ENCODE data around the gene CAMK1G. TPM values are rescaled to one million over a fixed set of nuclear protein-coding genes. Genes with fewer than 3 reads are reported as not detected.

The CAMK1G gene
- polyA plus RNA-seq, 1 of the 3 experiments (the other 2 are of a cell fraction), result 15.1 TPM

DNA sequence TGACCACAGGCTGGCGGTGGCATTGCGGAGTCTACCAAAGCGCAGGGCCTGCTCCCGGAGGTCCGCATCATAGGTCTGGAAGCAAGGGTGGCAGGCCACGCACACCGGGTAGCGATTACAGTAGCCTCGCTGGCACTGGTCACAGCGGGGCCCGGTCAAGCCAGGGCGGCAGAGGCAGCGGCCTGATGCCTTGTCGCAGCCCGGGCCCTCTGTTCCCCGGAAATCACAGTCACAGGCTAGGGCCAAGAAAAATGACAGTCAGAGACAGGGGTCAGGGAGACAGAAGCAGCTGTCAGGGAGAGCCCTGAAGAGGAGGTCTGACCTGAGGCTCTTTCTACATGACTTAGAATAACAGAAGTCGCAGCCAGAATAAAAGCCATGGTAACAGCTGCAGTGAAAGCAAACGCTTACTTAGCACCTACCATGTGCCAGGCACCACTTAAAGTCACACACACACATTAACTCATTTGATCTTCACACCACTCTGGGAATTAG is 42.3 kb downstream of the CAMK1G start:
- WGBS (ENCODE audit: low lambda C conversion rate), result 86% methylated on average over 5 of the region's 18 CpGs

DNA sequence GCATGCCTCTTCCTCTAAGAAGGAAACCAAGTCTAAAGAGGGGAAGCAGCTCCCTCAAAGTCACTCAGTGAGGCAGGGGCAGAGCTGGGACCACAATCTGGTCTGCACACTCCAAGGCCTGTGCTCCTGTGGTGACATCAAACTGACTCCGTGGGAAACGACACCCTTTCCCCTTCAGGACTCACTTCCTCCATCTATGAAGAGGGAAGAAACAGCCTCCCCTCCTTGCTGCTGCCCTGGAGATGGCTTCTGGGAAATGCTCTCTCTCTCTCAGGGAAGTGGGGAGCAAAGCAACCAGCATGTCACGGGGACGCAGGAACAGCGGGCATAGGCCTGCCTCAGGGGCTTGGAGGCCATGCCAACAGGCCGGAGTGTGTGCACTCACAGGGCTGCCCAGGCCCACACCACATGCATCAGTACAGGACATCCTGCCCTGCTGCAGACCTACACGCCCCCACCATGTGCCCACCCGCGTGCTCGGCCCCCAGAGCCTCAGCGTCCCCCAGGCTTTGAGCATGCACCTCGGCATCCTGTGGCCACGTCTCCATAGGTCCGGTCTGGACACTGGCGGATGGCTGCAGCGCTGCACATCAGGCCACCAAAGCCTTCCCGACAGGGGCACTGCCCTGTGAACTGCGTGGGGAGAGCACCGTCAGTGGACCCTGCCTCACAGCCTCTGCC is 43.0 kb downstream of the CAMK1G start:
- no peak overlapping the region for H3K4me2 ChIP-seq
- no peak for DNase-seq
- H3K9ac ChIP-seq, result no peak overlapping the region
- H4K20me1 ChIP-seq (ENCODE audit: insufficient read depth), result no peaks in the 10 kb centered on the region
- H3F3A ChIP-seq (replicated peaks; ENCODE audit: insufficient read depth), result no peaks in the 10 kb centered on the region
- no peaks in the 10 kb centered on the region for H3K27me3 ChIP-seq (ENCODE audit: insufficient read depth)
- no peak overlapping the region for H2AFZ ChIP-seq (ENCODE audit: low read depth)
- no peak overlapping the region for H3K4me3 ChIP-seq (ENCODE audit: low read depth in 2 of 2, low read length in 1 of 2)
- H3K4me1 ChIP-seq (ENCODE audit: control insufficient read depth in 1 of 2, insufficient read depth in 2 of 2, low read depth in 1 of 2, low read length in 1 of 2), result peaks cover 13 to 18% of the 10 kb centered on the region in 2 experiments; a peak in 3 of 4 replicates
- no peaks in the 10 kb centered on the region for H3K9me3 ChIP-seq
- no CpG with 5 or more reads among the region's 19 CpGs for WGBS (ENCODE audit: low lambda C conversion rate)
- ChIA-PET POLR2A (no interaction called here), CTCF (interaction anchor here (1.0 to 7.2 kb wide), 14 partner anchors 8 to 61 kb away, joined by 8 to 89 read pairs (median 15); partner anchors contain the start of gene CAMK1G)
- H3K36me3 ChIP-seq (replicated peaks in 1 of 2; ENCODE audit: control insufficient read depth in 1 of 2, insufficient read depth in 2 of 2, low read length in 1 of 2), result no peaks in the 10 kb centered on the region
- no peak overlapping the region for H3K27ac ChIP-seq (ENCODE audit: low read depth in 2 of 2, low read length in 1 of 2)
- no peaks in the 10 kb centered on the region for H3K79me2 ChIP-seq (ENCODE audit: insufficient read depth)
- no peaks in the 10 kb centered on the region for H3K9me2 ChIP-seq
- TF ChIP-seq, protein P1, sequence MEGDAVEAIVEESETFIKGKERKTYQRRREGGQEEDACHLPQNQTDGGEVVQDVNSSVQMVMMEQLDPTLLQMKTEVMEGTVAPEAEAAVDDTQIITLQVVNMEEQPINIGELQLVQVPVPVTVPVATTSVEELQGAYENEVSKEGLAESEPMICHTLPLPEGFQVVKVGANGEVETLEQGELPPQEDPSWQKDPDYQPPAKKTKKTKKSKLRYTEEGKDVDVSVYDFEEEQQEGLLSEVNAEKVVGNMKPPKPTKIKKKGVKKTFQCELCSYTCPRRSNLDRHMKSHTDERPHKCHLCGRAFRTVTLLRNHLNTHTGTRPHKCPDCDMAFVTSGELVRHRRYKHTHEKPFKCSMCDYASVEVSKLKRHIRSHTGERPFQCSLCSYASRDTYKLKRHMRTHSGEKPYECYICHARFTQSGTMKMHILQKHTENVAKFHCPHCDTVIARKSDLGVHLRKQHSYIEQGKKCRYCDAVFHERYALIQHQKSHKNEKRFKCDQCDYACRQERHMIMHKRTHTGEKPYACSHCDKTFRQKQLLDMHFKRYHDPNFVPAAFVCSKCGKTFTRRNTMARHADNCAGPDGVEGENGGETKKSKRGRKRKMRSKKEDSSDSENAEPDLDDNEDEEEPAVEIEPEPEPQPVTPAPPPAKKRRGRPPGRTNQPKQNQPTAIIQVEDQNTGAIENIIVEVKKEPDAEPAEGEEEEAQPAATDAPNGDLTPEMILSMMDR (IDR thresholded peaks at IDR 0.05), result no peak
- TF ChIP-seq, protein P2, sequence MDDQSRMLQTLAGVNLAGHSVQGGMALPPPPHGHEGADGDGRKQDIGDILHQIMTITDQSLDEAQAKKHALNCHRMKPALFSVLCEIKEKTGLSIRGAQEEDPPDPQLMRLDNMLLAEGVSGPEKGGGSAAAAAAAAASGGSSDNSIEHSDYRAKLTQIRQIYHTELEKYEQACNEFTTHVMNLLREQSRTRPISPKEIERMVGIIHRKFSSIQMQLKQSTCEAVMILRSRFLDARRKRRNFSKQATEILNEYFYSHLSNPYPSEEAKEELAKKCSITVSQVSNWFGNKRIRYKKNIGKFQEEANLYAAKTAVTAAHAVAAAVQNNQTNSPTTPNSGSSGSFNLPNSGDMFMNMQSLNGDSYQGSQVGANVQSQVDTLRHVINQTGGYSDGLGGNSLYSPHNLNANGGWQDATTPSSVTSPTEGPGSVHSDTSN (IDR thresholded peaks at IDR 0.05), result no peak
- TF ChIP-seq, protein P3, sequence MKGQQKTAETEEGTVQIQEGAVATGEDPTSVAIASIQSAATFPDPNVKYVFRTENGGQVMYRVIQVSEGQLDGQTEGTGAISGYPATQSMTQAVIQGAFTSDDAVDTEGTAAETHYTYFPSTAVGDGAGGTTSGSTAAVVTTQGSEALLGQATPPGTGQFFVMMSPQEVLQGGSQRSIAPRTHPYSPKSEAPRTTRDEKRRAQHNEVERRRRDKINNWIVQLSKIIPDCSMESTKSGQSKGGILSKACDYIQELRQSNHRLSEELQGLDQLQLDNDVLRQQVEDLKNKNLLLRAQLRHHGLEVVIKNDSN (IDR thresholded peaks at IDR 0.05; ENCODE audit: borderline replicate concordance, low read depth), result no peak
- no peak for TF ChIP-seq CHD2 (IDR thresholded peaks at IDR 0.05; ENCODE audit: low read length, partially characterized antibody)
- no peak for TF ChIP-seq FOSL2 (IDR thresholded peaks at IDR 0.05; ENCODE audit: borderline replicate concordance, low read depth)
- TF ChIP-seq SMC3 (IDR thresholded peaks at IDR 0.05; ENCODE audit: low read depth, low read length), result no peak
- TF ChIP-seq NFIC (IDR thresholded peaks at IDR 0.05; ENCODE audit: borderline replicate concordance), result no peak
- no peak for TF ChIP-seq TEAD4 (IDR thresholded peaks at IDR 0.05; ENCODE audit: borderline replicate concordance, insufficient read depth)
- no peak for TF ChIP-seq RFX5 (IDR thresholded peaks at IDR 0.05; ENCODE audit: low read length)

More for the DNA sequence above, 42.3 kb downstream of the CAMK1G start:
- H2AFZ ChIP-seq (ENCODE audit: low read depth), result no peak overlapping the region
- H3K4me2 ChIP-seq, result peak overlapping the region; percentile 24; the same call in 1 of the 2 replicates
- H3K27me3 ChIP-seq (ENCODE audit: insufficient read depth), result no peaks in the 10 kb centered on the region
- H3K9me2 ChIP-seq, result no peaks in the 10 kb centered on the region
- H3K79me2 ChIP-seq (ENCODE audit: insufficient read depth), result no peaks in the 10 kb centered on the region
- no peak overlapping the region for H3K9ac ChIP-seq
- ChIA-PET CTCF (interaction anchor here (6.2 to 7.2 kb wide), 3 partner anchors 36 to 59 kb away, joined by 62 to 89 read pairs (median 81); no protein-coding TSS in a partner anchor), POLR2A (no interaction called here)
- H3K36me3 ChIP-seq (replicated peaks in 1 of 2; ENCODE audit: control insufficient read depth in 1 of 2, insufficient read depth in 2 of 2, low read length in 1 of 2), result no peaks in the 10 kb centered on the region
- H3K27ac ChIP-seq (ENCODE audit: low read depth in 2 of 2, low read length in 1 of 2), result peak overlapping the region in 1 of 2 experiments; percentile 25; a peak in 1 of 4 replicates
- H4K20me1 ChIP-seq (ENCODE audit: insufficient read depth), result no peaks in the 10 kb centered on the region
- H3F3A ChIP-seq (replicated peaks; ENCODE audit: insufficient read depth), result no peaks in the 10 kb centered on the region
- peaks cover 20 to 24% of the 10 kb centered on the region in 2 experiments; a peak in 3 of 4 replicates for H3K4me1 ChIP-seq (ENCODE audit: control insufficient read depth in 1 of 2, insufficient read depth in 2 of 2, low read depth in 1 of 2, low read length in 1 of 2)
- TF ChIP-seq RFX5 (IDR thresholded peaks at IDR 0.05; ENCODE audit: low read length) (no peak), TAF1 (IDR thresholded peaks at IDR 0.05; ENCODE audit: borderline replicate concordance, low read depth, low read length) (no peak), SMC3 (IDR thresholded peaks at IDR 0.05; ENCODE audit: low read depth, low read length) (no peak), GATA2 (CRISPR knock-in tag; IDR thresholded peaks at IDR 0.05) (no peak)
- TF ChIP-seq, protein P2 (IDR thresholded peaks at IDR 0.05), result no peak
- TF ChIP-seq, protein P4, sequence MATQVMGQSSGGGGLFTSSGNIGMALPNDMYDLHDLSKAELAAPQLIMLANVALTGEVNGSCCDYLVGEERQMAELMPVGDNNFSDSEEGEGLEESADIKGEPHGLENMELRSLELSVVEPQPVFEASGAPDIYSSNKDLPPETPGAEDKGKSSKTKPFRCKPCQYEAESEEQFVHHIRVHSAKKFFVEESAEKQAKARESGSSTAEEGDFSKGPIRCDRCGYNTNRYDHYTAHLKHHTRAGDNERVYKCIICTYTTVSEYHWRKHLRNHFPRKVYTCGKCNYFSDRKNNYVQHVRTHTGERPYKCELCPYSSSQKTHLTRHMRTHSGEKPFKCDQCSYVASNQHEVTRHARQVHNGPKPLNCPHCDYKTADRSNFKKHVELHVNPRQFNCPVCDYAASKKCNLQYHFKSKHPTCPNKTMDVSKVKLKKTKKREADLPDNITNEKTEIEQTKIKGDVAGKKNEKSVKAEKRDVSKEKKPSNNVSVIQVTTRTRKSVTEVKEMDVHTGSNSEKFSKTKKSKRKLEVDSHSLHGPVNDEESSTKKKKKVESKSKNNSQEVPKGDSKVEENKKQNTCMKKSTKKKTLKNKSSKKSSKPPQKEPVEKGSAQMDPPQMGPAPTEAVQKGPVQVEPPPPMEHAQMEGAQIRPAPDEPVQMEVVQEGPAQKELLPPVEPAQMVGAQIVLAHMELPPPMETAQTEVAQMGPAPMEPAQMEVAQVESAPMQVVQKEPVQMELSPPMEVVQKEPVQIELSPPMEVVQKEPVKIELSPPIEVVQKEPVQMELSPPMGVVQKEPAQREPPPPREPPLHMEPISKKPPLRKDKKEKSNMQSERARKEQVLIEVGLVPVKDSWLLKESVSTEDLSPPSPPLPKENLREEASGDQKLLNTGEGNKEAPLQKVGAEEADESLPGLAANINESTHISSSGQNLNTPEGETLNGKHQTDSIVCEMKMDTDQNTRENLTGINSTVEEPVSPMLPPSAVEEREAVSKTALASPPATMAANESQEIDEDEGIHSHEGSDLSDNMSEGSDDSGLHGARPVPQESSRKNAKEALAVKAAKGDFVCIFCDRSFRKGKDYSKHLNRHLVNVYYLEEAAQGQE (IDR thresholded peaks at IDR 0.05; ENCODE audit: low read depth, low read length), result no peak
- TF ChIP-seq, protein P5, sequence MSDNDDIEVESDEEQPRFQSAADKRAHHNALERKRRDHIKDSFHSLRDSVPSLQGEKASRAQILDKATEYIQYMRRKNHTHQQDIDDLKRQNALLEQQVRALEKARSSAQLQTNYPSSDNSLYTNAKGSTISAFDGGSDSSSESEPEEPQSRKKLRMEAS (IDR thresholded peaks at IDR 0.05; ENCODE audit: low read depth), result no peak
- no peaks in the 10 kb centered on the region for H3K9me3 ChIP-seq
- DNase-seq, result no peak
- H3K4me3 ChIP-seq (ENCODE audit: low read depth in 2 of 2, low read length in 1 of 2), result no peak overlapping the region

Data from SK-N-SH (cell line).